ENCODE data around the gene IGF2BP3.

GRCh38 chr7:23418046-23418445, 52.2 kb downstream of the IGF2BP3 start:
- TF ChIP-seq, protein P1, sequence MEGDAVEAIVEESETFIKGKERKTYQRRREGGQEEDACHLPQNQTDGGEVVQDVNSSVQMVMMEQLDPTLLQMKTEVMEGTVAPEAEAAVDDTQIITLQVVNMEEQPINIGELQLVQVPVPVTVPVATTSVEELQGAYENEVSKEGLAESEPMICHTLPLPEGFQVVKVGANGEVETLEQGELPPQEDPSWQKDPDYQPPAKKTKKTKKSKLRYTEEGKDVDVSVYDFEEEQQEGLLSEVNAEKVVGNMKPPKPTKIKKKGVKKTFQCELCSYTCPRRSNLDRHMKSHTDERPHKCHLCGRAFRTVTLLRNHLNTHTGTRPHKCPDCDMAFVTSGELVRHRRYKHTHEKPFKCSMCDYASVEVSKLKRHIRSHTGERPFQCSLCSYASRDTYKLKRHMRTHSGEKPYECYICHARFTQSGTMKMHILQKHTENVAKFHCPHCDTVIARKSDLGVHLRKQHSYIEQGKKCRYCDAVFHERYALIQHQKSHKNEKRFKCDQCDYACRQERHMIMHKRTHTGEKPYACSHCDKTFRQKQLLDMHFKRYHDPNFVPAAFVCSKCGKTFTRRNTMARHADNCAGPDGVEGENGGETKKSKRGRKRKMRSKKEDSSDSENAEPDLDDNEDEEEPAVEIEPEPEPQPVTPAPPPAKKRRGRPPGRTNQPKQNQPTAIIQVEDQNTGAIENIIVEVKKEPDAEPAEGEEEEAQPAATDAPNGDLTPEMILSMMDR (IDR thresholded peaks at IDR 0.05; ENCODE audit: extremely low read depth in 1 of 2, insufficient read depth in 1 of 2, low read depth in 1 of 2, low read length in 2 of 2) = no peak
- TF ChIP-seq FOS (IDR thresholded peaks at IDR 0.05; ENCODE audit: borderline replicate concordance, insufficient read depth, low read length) = peak; percentile 33
- TF ChIP-seq GATA2 (IDR thresholded peaks at IDR 0.05; ENCODE audit: insufficient read depth, insufficient read length, low read depth, low read length) = no peak
- no peak for TF ChIP-seq MYC (IDR thresholded peaks at IDR 0.05; ENCODE audit: low read depth, low read length)
- TF ChIP-seq, protein P2, sequence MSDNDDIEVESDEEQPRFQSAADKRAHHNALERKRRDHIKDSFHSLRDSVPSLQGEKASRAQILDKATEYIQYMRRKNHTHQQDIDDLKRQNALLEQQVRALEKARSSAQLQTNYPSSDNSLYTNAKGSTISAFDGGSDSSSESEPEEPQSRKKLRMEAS (IDR thresholded peaks at IDR 0.05; ENCODE audit: insufficient read depth, insufficient read length) = no peak
- TF ChIP-seq EZH2 (IDR thresholded peaks at IDR 0.05; ENCODE audit: borderline replicate concordance, low read depth, low read length, severe bottlenecking) = no peak
- no peak for TF ChIP-seq POLR2A (IDR thresholded peaks at IDR 0.05; ENCODE audit: low read depth, low read length)

Data from endothelial cell of umbilical vein (primary cell).